ENCODE data around the gene PGM1.
"Not testable (repeated sequence)": the region's sequence is repeated elsewhere in the genome, so short reads cannot be mapped to it uniquely, and the experiment has no call there.

Gene PGM1

DNA sequence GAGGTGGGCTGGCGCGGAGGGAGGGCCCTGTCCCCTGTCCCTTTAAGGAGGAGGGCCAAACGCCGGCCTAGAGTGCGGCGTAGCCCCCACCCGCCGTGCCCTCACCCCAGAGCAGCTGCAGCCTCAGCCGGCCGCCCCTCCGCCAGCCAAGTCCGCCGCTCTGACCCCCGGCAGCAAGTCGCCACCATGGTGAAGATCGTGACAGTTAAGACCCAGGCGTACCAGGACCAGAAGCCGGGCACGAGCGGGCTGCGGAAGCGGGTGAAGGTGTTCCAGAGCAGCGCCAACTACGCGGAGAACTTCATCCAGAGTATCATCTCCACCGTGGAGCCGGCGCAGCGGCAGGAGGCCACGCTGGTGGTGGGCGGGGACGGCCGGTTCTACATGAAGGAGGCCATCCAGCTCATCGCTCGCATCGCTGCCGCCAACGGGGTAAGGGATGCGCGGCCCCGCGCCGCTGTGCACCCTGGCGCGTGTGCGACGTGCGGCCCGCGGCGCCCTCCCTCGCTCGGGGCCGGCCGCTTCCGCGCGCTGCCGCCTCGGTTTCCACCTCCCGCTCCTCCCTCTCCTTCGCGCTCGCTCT lies at the start of gene PGM1:
Gene PGM1 (plus strand): TSS at position 109 of the 583 bp plus-strand sequence. CDS start 78 bp downstream, at position 187.
- peak; percentile 48 to 72 (median 51) for DNase-seq (ENCODE audit: low read depth in 3 of 3)

DNA sequence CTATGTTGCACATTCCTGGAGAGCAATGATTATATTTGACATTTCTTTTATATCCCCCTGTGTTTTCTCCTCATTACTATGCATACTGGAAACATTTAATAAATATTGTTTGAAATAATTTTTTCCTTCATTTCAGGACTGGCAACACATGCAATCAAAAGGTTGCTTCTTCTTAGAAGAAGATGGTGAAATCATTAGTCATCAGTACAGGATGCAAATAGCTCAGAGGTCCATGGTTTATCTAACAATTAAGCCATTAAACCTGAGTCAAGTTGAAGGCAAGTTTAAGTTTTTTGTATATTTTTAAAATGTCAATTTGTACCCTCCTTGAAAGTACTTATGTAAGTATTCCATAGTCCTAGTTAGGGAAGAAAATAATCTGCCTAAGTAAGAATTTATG lies 47.4 kb upstream of the PGM1 start:
- no peak for DNase-seq (ENCODE audit: low read depth in 3 of 3)

DNA sequence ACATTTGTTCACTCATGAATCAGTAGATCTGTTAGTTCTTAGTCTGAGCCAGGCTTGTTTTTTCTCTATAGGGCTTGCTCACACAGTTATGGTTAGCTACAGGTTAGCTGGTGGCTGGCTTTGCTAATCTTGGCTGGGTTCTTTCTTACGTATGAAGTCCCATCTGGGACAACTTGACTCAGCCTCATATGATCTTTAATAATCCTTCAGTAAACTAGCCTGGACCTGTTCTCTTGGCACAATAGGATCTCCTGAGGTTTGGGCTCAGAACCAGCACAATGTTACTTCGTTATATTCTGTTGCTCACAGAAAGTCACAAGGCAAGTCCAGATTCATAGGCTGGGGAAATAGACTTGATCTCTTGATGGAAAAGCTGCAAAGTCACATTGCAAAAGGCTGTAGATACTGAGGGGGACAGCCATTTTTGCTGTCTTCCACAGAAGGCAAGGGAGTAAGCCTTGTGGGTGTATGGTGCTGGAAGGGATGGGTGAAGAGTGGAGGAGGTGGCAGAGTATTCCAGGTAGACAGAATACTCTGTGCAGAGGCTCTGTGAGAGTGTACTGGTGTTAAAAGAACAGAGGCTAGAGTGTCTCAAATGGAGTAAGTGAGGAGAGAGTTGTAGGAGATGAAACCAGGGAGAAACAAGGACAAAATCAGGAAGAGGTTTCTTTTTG lies 45.5 kb upstream of the PGM1 start:
- DNase-seq (ENCODE audit: low read depth in 3 of 3), result no peak

DNA sequence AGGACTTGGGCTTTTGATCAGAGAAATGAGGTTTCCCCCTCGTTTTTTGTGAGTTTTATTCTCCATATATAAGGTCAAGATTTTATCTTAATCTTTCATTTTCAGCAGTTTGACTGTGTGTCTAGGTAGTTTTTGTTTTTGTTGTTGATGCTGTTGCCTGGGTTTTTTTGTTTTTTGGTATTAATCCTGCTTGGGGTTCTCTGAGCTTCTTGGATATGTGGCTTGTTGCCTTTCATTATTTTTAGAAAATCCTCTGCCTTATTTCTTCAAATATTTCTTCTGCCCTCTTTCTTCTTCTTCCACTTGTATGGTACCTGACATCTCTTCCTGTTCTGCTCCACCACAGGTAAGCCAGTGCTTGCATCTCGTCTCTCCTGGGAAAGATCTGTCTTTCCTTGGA lies 44.9 kb upstream of the PGM1 start:
- DNase-seq (ENCODE audit: low read depth in 3 of 3), result no peak

DNA sequence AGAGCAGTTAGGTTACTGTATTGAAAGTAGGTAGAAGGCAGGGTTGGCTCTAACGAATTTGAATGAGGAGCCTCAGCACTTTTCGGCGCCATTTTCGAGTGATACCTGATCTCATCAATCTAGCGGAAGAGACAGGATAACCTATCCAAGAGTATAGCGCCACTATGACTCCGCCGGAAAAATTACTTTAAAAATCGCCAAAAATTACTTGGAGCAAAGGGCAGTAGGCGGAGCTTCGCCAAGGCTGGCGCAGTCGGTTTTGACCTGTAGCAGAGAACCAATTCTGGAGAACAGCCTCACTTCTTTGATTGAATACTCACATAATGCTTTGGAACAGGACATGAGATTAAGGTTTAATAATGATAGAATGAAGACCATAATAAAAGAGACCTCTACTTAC lies 44.3 kb upstream of the PGM1 start:
- DNase-seq (ENCODE audit: low read depth in 3 of 3), result no peak

DNA sequence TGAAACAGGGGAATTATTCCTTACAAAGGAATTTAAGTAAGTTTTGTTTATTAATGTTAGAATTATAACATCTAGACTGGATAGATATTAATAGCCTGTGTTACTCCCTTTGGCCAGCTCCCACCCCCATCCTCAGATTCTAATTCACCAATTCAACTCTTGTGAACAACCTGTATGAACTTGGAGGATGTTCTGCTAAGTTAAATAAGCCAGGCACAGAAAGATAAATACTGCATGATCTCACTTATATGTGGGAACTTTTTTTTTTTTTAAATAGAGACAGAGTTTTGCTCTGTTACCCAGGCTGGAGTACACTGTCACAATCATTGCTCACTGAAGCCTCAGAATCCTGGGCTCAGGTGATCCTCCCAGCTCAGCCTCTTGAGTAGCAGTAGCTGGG lies 37.7 kb upstream of the PGM1 start:
- DNase-seq (ENCODE audit: low read depth in 3 of 3), result no peak

DNA sequence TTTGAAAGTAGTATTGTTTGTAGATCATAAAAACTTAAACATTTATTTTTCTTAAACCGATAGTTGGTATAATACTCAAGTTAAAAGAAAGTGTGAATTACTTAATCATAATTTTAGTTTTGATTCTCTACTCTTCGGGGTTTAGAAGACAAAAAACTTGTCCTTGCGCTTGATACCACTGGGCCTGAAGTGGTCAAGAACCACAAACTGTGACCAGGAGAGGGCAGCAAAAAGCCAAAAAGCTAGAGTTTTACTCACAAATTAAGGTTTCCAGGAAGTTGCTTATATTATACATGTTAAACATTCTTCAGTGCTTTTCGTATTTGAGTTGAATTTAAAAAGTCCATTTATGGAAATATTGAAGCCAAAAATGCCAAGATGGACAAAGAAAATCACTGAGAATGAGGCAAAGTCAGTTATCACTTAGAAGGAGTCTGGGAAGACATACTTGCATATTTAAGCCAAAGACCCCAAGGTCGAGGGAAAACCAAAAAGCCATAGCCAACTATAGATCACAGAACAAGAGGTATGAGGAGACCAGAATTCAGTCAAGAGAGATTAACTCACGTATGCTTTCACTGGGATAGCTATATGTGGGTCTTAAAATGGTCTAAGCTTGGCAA lies 35.7 kb upstream of the PGM1 start:
- no peak for DNase-seq (ENCODE audit: low read depth in 3 of 3)

DNA sequence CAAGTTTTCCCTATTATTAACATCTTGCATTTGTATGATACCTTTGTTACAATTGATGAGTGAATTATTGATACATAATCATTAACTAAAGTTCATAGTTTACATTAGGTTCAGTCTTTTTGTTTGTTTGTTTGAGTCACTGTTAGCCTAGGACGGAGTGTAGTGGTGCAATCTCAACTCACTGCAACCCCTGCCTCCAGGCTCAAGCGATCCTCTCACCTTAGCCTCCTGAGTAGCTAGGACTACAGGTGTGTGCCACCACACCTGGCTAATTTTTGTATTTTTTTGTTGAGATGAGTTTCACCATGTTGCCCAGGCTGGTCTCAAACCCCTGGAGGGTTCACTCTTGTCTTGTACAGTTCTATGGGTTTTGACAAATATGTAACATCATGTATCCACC lies 33.9 kb upstream of the PGM1 start:
- DNase-seq (ENCODE audit: low read depth in 3 of 3), result no peak

DNA sequence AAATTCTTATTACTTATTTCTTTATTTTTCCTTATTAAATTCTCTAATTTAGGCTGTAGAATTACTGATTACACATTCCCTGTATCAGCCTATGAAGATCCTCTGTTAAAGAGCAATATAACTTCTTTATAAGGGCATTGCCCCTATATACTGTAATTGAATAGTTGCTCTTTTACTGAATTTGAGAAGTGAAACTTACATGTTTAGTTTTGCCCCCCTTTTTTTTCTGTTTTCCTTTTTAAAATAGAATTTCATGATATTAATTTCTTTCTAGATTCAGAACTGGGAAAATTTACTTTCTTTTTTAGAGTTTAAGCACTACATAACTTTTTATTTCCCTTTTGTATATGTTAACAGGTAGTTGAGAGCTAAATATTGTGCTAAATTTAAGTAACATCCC lies 29.5 kb upstream of the PGM1 start:
- DNase-seq (ENCODE audit: low read depth in 3 of 3), result no peak

DNA sequence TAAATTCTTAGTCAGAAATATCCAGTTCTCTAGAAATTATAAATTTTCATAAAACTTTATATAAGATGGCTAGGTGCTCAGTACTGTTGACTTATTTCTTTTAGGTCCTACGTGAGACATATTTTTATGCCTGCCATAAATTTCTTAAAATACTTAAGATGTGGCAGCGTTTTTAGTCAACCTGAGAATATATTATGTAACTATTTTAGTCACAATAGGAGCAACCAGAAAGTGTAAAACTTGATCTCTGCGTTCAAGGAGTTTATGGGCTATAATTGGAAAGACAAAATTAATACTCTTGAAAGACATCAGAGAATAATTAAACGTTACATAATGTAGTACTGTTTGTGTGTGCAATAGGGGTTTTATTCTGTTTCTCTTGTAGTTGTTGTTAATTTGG lies 24.1 kb upstream of the PGM1 start:
- no peak for DNase-seq (ENCODE audit: low read depth in 3 of 3)

DNA sequence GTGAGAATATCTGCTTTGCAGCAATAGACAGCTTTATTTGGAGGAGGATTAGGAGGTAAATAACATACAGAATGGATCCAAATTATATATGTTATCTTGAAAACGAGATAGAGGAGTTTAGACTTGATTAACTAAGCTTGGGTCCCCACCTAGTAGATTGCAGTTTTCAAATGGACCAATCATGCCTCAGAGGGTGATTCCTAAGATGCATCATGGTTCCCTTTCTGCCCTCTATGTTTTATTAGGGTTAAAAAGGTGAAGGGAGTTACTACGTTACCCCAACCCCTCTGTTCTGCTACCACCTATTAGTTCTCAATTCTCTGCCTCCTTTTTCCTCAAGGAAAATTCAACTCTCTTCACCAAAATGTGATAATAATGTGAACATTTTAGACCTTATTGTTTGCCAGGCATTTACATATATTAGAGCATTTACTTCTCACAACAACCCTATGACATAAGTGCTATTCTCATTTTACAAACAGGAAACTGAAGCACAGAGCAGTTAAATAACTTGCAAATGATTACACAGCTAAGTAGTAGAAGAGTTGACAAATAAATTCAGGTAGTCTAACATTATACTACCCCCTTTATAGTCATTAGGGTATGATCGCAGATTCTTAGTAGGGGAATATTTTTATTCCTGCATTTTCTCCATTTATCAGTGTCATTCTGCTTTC lies 23.4 kb upstream of the PGM1 start:
- DNase-seq (ENCODE audit: low read depth in 3 of 3), result no peak

DNA sequence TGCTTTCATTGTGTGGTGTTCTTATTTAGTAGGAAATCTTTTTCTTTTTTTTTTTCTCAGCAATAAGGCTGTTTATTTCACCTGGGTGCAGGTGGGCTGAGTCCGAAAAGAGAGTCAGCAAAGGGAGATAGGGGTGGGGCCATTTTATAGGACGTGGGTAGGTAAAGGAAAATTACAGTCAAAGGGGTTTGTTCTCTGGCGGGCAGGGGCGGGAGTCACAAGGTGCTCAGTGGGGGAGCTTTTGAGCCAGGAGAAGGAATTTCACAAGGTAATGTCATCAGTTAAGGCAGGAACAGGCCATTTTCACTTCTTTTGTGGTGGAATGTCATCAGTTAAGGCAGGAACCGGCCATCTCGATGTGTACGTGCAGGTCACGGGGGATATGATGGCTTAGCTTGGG lies 20.5 kb upstream of the PGM1 start:
- not testable (repeated sequence) for DNase-seq (ENCODE audit: low read depth in 3 of 3)

DNA sequence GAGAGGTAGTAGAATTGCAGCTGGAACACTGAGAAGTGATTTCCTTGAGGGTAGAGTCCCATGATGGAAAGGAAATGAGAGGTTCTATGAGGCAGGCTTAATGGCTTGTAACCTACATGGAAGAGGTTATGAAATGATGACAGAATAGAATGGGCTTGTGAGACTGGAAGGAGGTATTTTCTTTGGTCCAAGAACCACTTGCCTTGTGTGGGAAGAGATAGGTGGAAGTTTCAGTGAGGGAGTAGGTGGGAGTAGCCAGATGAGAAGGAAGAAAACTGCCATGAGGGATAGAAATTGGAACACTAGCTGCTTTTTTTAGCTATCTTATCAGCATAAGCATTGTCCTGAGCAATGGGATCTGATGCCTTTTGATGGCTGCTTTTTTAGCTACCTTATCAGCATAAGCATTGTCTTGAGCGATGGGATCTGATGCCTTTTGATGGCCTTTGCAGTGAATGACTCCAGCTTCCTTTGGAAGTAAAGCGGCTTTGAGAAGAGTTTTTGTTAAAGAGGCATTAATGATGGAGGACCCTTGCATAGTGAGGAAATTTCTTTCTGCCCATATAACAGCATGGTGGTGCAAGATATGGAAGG lies 18.9 kb upstream of the PGM1 start:
- not testable (repeated sequence) for DNase-seq (ENCODE audit: low read depth in 3 of 3)

DNA sequence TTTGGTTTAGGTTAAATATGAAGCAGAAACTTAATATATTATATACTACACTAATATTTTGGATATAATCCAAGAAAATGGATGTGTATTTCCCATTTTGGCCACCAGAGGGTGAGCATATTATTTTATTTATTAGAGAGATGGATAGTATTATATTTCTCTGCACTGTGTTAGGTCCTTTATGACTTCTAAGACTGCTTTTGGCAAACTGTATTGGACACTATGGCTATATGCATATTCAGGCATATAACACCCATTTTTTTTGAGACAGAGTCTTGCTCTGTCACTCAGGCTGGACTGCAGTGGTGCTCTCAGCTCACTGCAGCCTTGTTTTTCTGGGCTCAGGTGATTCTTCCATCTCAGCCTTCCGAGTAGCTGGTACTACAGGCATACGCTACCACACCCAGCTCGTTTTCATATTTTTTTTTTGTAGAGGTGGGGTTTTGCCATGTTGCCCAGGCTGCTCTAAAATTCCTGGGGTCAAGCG lies 17.8 kb upstream of the PGM1 start:
- no peak for DNase-seq (ENCODE audit: low read depth in 3 of 3)

DNA sequence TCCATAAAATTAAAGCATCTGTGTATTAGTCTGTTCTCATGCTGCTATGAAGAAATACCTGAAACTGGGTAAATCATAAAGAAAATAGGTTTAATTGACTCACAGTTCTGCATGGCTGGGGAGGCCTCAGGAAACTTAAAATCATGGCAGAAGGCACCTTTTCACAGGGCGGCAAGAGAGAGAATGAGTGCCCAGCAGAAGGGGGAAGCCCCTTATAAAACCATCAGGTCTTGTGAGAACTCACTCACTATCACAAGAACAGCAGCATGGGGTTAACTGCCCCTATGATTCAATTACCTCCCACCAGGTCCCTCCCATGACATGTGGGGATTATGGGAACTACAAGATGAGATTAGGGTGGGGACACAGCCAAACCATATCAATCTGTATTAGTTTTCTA lies 6.9 kb upstream of the PGM1 start:
- DNase-seq (ENCODE audit: low read depth in 3 of 3), result not testable (repeated sequence)

DNA sequence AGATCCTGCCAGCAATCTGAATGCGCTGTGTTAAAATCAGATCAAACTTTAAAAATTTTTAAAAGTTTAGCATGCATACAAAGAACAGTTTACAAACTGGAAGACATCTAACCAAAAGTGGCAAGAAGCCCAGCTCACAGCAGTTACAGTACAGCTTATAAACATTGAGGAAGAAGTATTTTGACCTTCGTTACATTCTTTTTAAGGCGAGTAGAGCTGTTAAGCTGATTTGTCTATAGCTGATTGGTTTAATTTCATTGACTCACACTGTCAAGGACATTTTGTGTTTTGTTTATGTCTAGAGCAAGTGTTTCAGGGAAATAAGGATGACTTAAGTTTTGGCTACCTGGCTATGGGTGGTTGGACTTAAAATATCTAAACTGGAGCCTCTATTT lies 3.0 kb upstream of the PGM1 start:
- no peak for DNase-seq (ENCODE audit: low read depth in 3 of 3)

DNA sequence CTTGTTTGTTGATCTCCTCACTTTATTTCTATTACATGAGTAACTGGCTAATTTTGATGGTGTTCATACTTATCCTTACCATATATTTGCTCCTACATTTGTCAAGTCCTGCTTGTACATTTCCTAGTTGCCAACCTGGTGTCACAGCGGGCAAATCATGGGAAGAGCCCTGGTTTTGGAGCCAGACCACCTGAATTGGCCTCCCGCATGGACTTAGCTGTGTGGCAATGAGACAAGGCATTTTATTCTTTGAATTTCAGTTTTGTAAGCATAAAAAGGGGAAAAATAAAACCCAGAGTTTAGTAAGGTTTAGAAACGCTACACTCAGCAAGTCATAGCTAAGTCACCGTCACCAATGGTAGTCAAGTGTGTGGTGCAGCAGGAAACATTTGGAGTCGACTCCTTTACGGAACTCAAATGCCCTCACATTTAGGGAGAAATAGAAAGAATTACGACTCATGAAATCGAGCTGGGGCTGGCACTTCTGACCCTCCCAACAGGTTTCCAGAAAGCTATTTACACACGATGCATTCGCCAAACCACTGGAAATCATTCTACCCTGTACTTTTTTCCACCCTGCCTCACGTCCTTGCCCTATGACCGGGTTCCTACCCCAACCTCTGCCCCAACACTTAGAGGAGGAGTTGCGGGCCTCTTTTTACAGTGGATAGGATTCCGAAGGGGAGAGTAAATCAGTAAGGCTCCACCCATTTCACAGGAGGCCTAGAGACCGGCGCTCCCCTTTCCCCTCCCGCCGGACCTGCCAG lies 492 bp upstream of the PGM1 start:
- DNase-seq (ENCODE audit: low read depth in 3 of 3), result no peak

DNA sequence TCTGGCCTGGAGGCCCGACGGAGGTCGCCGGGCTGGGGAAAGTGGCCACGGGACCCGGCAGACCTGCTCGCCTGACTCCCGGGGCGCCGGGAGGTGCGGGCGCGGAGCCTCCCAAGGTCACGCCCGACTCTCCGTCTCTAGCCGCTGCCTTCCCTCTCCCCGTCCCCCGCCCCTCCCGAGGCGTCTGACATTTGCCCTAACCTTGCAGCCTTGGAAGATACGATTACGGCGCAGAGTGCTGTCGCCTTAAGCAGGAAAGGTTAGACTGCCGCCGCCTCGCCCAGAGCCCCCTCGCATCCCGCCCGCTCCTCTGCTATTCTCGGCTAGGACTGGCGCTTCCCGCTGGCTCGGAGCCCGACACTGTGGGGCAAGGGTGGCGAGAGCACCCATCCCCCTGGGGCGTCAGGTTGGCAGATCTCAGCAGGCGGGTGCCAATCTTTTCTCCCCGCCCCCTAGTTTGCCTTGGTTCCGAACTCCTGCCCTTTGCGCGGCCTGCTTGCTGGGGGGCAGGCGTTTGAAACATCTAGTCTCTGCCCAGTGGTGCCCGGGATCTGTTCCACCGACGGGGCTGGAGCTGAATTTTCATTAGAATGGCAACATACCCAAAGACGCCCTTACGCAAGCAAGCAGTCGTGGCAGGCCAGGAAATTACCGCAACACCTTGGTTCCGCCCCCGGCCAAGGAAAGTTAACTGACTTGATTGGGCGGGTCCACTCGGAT lies 835 bp downstream of the PGM1 start:
- DNase-seq (ENCODE audit: low read depth in 3 of 3), result peak; percentile 52 to 81 (median 57)

DNA sequence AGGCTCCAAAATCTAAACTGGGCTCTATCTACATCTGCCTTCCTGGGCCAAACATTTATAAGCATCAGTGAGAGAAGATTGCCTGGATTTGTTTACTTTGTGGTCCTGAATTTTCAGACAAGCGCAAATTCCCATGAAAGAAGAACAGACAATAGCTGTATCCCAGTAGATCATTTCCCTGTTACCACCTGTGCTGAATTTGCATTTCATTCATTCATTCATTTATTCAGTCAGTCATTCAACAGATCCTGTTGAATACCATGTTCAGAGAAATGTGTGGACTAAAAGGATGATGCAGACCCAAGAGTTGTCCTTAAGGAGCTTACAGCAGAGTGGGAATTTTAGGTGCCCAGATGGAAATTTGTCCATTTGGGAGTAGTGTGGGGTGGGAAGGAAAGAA lies 2.2 kb downstream of the PGM1 start:
- no peak for DNase-seq (ENCODE audit: low read depth in 3 of 3)

DNA sequence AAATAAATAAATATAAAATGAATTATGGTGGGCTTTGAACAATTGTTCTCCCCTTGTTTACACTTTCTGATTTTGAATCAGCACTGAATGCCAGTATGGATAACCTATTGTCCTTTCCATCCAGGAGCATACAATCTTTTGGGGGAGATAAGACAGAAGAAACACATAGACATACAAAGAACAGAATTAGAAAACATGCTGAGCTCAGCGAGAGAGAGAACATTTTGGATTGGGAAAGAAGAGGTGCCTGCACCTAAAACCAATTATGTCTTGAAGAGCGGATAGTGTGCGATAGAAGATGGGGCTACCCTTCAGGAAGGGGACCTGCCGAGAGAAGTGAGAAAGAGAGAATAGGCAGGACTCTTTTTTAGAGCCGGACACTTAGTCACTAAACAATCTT lies 6.6 kb downstream of the PGM1 start:
- DNase-seq (ENCODE audit: low read depth in 3 of 3), result no peak

DNA sequence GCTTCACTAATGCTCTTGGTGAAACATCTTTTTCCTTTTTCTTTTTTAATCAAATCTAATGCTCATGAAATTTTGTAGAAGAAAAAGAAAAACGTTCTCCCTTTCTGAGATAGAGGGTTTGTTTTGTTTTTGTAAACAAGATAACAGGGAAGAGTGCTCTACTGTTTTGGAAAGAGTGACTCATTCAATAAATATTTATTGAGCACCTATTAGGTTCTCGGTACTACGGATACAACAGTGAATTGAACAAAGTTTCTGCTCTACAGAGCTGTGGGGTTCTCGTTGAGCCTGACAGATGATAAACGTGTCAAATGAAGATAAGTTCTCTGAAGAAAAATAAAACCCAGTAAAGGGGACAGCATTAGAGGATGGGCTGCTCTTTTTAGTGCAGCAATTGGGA lies 7.0 kb downstream of the PGM1 start:
- no peak for DNase-seq (ENCODE audit: low read depth in 3 of 3)
